GM23338 (cell line): Measurements from ENCODE around the gene GPBP1L1.

Experiments
- CTCF ChIP-seq, 2 experiments: fragments of 200-600 bp in 1 of 2; sonication (generic) in 1 of 2; conservative IDR thresholded peaks; 2 replicates each; pipeline versions ENCODE4 v1.5.1 to v1.6.1; 2016 to 2017; ENCODE audit warnings: antibody characterized with exemption in 2 of 2, low read depth in 2 of 2, mild to moderate bottlenecking in 2 of 2, moderate library complexity in 1 of 2
- EZH2 ChIP-seq: fragments of 200-600 bp; sonication (generic); IDR thresholded peaks from one replicate; pipeline ENCODE4 v1.8.0; 2017; ENCODE audit warnings: antibody characterized with exemption, mild to moderate bottlenecking, low read depth; ENCODE audit not compliant: unreplicated experiment
- EZH2phosphoT487 ChIP-seq: fragments of 200-600 bp; sonication (generic); IDR thresholded peaks from one replicate; pipeline ENCODE4 v1.8.1; 2018; ENCODE audit warnings: antibody characterized with exemption; ENCODE audit not compliant: unreplicated experiment
- POLR2AphosphoS5 ChIP-seq: IDR thresholded peaks from 2 replicates; pipeline ENCODE4 v1.6.1; 2016; ENCODE audit warnings: antibody characterized with exemption, low read depth
- ZNF331 ChIP-seq: fragments of 250-450 bp; sonication (Bioruptor Pico); IDR thresholded peaks from 2 replicates; pipeline ENCODE4 v1.5.0; 2020; ENCODE audit warnings: low read depth, mild to moderate bottlenecking, moderate library complexity
- TF ChIP-seq, protein P1 (sequence below): IDR thresholded peaks from one replicate; pipeline ENCODE4 v1.6.1; 2018; ENCODE audit warnings: antibody characterized with exemption; ENCODE audit not compliant: unreplicated experiment

DNA sequence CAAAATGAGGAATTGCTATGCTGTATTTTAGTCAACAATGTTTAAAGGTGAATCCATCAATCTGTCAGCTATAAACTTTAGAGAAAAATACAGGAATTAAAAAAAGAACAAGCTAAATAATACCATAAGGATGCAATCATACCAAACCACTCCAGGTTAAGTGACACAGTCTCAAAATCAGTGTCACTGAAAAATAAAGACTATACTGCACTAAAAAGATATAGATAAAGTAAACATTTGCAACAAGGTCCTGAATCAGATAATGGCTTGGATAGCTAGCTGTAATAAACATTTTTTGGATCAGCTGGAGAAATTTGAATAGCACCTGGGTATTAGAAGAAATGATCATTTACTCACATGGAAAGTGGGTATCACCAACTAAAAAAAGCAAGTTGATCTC, 7.8 kb downstream of the GPBP1L1 start:
- TF ChIP-seq CTCF (conservative IDR thresholded peaks at IDR 0.05; ENCODE audit: low read depth in 2 of 2) (no peak), EZH2 (no peak), EZH2phosphoT487 (no peak), ZNF331 (CRISPR knock-in tag) (no peak), POLR2AphosphoS5 (no peak)
- TF ChIP-seq, protein P1, sequence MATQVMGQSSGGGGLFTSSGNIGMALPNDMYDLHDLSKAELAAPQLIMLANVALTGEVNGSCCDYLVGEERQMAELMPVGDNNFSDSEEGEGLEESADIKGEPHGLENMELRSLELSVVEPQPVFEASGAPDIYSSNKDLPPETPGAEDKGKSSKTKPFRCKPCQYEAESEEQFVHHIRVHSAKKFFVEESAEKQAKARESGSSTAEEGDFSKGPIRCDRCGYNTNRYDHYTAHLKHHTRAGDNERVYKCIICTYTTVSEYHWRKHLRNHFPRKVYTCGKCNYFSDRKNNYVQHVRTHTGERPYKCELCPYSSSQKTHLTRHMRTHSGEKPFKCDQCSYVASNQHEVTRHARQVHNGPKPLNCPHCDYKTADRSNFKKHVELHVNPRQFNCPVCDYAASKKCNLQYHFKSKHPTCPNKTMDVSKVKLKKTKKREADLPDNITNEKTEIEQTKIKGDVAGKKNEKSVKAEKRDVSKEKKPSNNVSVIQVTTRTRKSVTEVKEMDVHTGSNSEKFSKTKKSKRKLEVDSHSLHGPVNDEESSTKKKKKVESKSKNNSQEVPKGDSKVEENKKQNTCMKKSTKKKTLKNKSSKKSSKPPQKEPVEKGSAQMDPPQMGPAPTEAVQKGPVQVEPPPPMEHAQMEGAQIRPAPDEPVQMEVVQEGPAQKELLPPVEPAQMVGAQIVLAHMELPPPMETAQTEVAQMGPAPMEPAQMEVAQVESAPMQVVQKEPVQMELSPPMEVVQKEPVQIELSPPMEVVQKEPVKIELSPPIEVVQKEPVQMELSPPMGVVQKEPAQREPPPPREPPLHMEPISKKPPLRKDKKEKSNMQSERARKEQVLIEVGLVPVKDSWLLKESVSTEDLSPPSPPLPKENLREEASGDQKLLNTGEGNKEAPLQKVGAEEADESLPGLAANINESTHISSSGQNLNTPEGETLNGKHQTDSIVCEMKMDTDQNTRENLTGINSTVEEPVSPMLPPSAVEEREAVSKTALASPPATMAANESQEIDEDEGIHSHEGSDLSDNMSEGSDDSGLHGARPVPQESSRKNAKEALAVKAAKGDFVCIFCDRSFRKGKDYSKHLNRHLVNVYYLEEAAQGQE: no peak
